GM19023 (cell line): ENCODE data around the gene CACNG1.
"Not testable (repeated sequence)": the region's sequence is repeated elsewhere in the genome, so short reads cannot be mapped to it uniquely, and the experiment has no call there.

Experiments used
- ATAC-seq: cut with Tn5 transposase; IDR thresholded peaks from one replicate; pipeline ENCODE4 v1.9.1; 2021; ENCODE audit warnings: mild to moderate bottlenecking, moderate library complexity; ENCODE audit not compliant: unreplicated experiment

CACNG1 gene

DNA sequence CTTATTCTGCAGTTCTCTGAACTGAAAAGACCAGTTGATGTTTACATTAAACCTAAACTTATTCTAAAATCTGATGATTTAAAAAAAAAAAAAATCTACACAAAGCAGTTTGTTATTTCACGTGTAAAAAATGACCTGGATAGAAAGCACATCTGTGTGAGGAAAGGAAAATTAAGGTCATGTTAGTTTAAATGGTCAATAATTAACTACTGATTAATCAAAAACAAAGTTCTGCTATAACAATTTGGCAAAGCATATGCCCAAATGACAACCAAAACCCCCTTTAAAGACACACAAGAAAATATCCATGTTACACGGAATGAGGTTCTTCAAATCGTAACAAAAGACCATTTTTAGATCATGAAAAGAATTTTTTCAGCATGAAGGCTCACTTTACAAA is 30.4 kb downstream of the CACNG1 start:
- ATAC-seq = no peak

DNA sequence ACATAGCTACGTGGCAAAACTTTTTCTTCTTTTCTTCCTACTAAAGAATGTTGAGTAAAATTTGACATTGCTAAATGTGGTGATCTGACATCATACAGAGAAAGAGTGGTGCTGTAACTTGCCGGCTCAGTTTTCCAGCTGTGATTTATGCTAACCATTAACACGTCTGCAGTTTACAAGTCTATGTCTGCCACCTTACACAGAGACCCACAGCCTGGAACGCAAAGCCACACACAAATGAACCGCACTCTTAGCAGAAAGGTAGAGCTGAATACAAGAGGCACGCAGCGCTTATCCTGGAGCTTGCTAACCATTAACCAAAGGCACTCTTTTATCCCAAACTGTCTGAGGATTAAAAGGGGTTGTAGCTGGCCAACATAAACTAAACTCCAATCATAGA is 31.9 kb downstream of the CACNG1 start:
- no peak for ATAC-seq

- ATAC-seq = no peak
Observed at GRCh38 chr17:67078292-67078691, 33.9 kb downstream of the CACNG1 start.

DNA sequence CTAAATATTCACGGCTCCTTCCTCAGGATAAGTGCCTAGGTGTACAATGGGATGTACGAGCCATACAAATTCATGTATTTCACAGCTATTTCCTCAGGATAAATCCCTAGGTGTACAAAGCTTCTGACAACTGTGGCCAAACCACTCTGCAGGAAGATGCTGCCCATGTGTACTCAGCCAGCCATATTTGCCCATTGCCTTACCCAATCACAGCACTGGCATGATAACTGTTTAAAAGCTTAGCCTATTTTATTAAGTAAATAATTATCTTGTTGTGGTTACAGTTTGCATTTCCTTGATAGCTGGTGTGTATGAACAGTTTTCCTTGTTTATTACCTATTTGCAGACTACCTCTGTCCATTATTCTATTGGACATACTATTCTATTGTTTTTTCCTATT is 35.1 kb downstream of the CACNG1 start:
- no peak for ATAC-seq

DNA sequence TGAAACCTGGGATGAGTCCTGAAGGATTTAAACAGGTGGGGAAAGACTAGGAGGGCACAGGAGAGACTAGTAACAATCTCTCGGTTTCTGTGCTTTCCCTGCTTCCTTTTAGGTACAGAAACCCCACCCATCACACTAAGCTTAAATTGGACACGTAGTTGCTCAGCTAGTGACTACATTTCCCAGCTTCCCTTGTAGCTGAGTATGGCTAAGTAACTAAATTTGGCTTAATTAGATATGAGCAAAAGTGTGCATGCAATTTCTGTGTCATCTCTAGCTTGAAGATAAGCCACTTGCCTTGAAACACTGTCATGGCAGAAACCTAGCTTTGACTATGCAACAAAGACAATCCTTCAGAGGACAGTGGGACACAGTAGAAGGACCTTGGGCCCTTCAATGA is 36.5 kb downstream of the CACNG1 start:
- no peak for ATAC-seq

GRCh38 chr17:67082107-67082506 is 37.8 kb downstream of the CACNG1 start:
- no peak for ATAC-seq

GRCh38 chr17:67085406-67085805 is 41.1 kb downstream of the CACNG1 start:
- no peak for ATAC-seq

DNA sequence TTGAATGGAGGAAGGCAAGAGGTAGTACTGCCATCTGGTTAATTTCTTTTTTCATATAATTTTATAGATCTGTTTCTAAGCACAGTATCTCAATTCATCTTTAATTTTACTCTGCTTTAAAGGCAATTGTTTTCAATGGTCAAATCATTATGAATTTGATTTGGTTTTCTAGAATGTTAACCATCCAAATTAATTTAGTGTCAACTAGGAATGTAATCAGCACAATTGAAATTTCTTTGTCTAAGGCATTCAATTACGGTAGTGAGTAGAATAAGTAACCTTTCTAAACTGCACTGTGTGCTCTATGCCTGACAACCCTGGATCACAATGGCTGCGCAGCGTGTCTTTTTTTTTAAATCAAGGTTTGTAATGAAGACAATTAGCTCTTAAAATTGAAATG is 44.3 kb downstream of the CACNG1 start:
- ATAC-seq = no peak

DNA sequence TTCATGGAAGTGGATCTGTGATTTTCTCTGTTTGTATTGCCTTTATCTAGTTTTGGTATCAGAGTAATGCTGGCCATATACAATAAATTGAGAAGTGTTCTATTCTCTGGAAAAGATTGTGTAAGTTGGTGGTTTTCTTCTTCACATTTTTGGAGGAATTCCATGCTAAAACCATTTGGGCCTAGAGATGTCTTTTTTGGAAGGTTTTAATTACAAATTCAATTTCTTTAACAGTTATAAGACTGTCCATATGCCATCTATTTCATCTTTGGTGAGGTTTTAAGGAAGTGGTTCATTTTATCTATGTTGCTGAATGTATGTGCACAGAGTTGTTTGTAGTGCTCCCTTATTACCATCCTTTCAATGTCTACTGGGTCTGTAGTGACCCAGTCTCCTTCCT is 46.0 kb downstream of the CACNG1 start:
- ATAC-seq = no peak

DNA sequence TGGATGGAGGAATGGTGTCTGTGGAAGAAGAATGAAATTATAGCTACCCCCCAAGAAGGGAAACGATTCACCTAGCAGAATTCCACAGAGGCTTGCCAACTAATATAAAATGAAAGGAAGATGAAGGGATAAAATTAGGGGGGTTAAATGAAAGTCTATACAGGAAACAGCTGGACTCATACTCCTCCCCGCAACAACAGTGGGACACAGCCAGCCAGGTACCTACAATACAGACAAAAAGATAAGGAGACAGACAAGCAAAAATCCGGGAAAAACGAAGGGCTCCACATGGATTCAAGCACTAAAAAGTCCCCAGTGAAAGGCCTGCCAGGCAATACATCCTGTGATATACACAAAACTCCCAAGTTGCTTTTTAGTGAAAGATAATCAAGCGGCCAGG is 47.9 kb downstream of the CACNG1 start:
- no peak for ATAC-seq

GRCh38 chr17:67092710-67093109 is 48.4 kb downstream of the CACNG1 start:
- not testable (repeated sequence) for ATAC-seq

GRCh38 chr17:67093348-67093747 is 49.0 kb downstream of the CACNG1 start:
- ATAC-seq = no peak

DNA sequence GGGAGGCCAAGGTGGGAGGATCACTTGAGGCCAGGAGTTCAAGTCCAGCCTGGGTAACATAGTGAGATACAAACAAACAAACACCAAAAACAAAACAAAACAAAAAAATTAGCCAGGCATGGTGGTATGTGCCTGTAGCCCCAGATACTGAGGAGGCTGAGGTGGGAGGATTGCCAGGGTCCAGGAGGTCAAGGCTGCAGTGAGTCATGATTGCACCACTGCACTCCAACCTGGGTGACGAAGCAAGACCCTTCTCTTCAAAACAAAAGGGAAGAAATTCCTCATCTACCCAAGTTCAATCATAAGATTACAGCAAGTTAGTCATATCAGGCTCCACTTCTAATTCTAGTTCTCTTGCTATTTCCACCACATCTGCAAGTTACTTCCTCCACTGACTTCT is 50.9 kb downstream of the CACNG1 start:
- ATAC-seq = not testable (repeated sequence)

GRCh38 chr17:67095803-67096202 is 51.4 kb downstream of the CACNG1 start:
- ATAC-seq = no peak

DNA sequence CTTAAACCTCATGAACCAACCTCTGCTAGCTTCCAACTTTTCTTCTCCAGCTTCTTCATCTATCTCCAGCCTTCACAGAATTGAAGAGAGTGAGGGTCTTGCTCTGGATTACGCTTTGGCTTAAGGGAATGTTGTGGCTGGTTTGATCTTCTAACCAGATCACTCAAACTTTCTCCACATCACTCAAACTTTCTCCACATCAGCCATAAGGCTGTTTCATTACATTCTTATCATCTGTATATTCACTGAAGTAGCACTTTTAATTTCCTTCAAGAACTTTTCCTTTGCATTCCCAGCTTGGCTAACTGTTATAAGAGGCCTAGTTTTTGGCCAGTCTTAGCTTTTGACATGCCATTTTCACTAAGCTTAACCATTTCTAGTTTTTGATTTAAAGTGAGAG is 52.3 kb downstream of the CACNG1 start:
- ATAC-seq = no peak

- ATAC-seq = no peak
Observed at GRCh38 chr17:67098006-67098405, 53.7 kb downstream of the CACNG1 start.

GRCh38 chr17:67104641-67105040 is 60.3 kb downstream of the CACNG1 start:
- not testable (repeated sequence) for ATAC-seq

GRCh38 chr17:67105213-67105612 is 60.9 kb downstream of the CACNG1 start:
- ATAC-seq = no peak
